MM.1S (cell line): ENCODE data around the gene TBRG4.
A peak's percentile ranks its signal among the peaks of the same experiment; 100 is the strongest.

Experiments
- DNase-seq: peaks from one replicate; pipeline ENCODE4 v3.0.0-alpha.2; 2015
- H2AFZ ChIP-seq: fragments of 300-600 bp; sonication (generic); 2 replicates; pipeline ENCODE4 v1.6.0; 2016; ENCODE audit warnings: antibody characterized with exemption, low read length
- H3F3A ChIP-seq: fragments of 300-600 bp; sonication (generic); 2 replicates; pipeline ENCODE4 v1.6.1; 2016; ENCODE audit warnings: mild to moderate bottlenecking, antibody characterized with exemption, low read length, moderate library complexity, mixed read lengths; ENCODE audit not compliant: insufficient read depth
- H3K27ac ChIP-seq: fragments of 300-600 bp; sonication (generic); 2 replicates; pipeline ENCODE4 v1.5.1; 2016; ENCODE audit warnings: mild to moderate bottlenecking, low read length
- H3K27me3 ChIP-seq: fragments of 300-600 bp; sonication (generic); replicated peaks from 2 replicates; pipeline ENCODE4 v1.6.0; 2016; ENCODE audit warnings: low read length; ENCODE audit not compliant: insufficient read depth
- H3K36me3 ChIP-seq: fragments of 300-600 bp; sonication (generic); replicated peaks from 2 replicates; pipeline ENCODE4 v1.6.1; 2016; ENCODE audit warnings: mild to moderate bottlenecking, low read length, mixed read lengths; ENCODE audit not compliant: insufficient read depth
- H3K4me1 ChIP-seq: fragments of 300-600 bp; sonication (generic); 2 replicates; pipeline ENCODE4 v1.6.1; 2016; ENCODE audit warnings: low read length, mixed read lengths
- H3K4me2 ChIP-seq: fragments of 300-600 bp; sonication (generic); 2 replicates; pipeline ENCODE4 v1.6.0; 2016; ENCODE audit warnings: low read depth, low read length
- H3K4me3 ChIP-seq: fragments of 300-600 bp; sonication (generic); 2 replicates; pipeline ENCODE4 v1.5.1; 2016; ENCODE audit warnings: low read length, mixed read lengths
- H3K79me2 ChIP-seq: fragments of 300-600 bp; sonication (generic); 2 replicates; pipeline ENCODE4 v1.6.1; 2016; ENCODE audit warnings: mixed run types, low read length, mixed read lengths
- H3K9ac ChIP-seq: fragments of 300-600 bp; sonication (generic); 2 replicates; pipeline ENCODE4 v1.6.1; 2016; ENCODE audit warnings: low read length, mixed read lengths
- H3K9me2 ChIP-seq: fragments of 300-600 bp; sonication (generic); replicated peaks from 2 replicates; pipeline ENCODE4 v1.6.1; 2016; ENCODE audit warnings: mild to moderate bottlenecking, low read length, mixed read lengths; ENCODE audit not compliant: insufficient read depth
- H3K9me3 ChIP-seq: fragments of 300-600 bp; sonication (generic); replicated peaks from 2 replicates; pipeline ENCODE4 v1.6.1; 2016; ENCODE audit warnings: mild to moderate bottlenecking, low read length, mixed read lengths; ENCODE audit not compliant: insufficient read depth
- H4K20me1 ChIP-seq: fragments of 300-600 bp; sonication (generic); 2 replicates; pipeline ENCODE4 v1.6.1; 2016; ENCODE audit warnings: mild to moderate bottlenecking, low read length, moderate library complexity, mixed read lengths; ENCODE audit not compliant: insufficient read depth
- EZH2 ChIP-seq: fragments of 300-600 bp; sonication (generic); optimal IDR thresholded peaks from 2 replicates; pipeline ENCODE3; 2017; ENCODE audit warnings: low read depth, mild to moderate bottlenecking, antibody characterized with exemption, low read length, mixed read lengths
- EZH2phosphoT487 ChIP-seq: fragments of 300-600 bp; sonication (generic); IDR thresholded peaks from 2 replicates; pipeline ENCODE4 v1.6.1; 2018; ENCODE audit warnings: antibody characterized with exemption, low read length
- TF ChIP-seq, protein P1 (sequence below): fragments of 300-600 bp; sonication (generic); IDR thresholded peaks from 2 replicates; pipeline ENCODE4 v1.5.1; 2016; ENCODE audit warnings: antibody characterized with exemption, low read length, mixed read lengths

The TBRG4 gene

GRCh38 chr7:45147858-45148652 is 36.6 kb upstream of the TBRG4 start:
- no peaks in the 10 kb centered on the region for H3K79me2 ChIP-seq
- H3K9ac ChIP-seq = no peak overlapping the region
- no peak overlapping the region for H3K27ac ChIP-seq
- no peak for DNase-seq
- H3K4me1 ChIP-seq = no peaks in the 10 kb centered on the region
- TF ChIP-seq, protein P1, sequence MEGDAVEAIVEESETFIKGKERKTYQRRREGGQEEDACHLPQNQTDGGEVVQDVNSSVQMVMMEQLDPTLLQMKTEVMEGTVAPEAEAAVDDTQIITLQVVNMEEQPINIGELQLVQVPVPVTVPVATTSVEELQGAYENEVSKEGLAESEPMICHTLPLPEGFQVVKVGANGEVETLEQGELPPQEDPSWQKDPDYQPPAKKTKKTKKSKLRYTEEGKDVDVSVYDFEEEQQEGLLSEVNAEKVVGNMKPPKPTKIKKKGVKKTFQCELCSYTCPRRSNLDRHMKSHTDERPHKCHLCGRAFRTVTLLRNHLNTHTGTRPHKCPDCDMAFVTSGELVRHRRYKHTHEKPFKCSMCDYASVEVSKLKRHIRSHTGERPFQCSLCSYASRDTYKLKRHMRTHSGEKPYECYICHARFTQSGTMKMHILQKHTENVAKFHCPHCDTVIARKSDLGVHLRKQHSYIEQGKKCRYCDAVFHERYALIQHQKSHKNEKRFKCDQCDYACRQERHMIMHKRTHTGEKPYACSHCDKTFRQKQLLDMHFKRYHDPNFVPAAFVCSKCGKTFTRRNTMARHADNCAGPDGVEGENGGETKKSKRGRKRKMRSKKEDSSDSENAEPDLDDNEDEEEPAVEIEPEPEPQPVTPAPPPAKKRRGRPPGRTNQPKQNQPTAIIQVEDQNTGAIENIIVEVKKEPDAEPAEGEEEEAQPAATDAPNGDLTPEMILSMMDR = no peak
- TF ChIP-seq EZH2 = no peak
- TF ChIP-seq EZH2phosphoT487 = no peak
- H3K4me3 ChIP-seq = no peak overlapping the region
- H3K9me3 ChIP-seq = no peaks in the 10 kb centered on the region
- H3F3A ChIP-seq = no peaks in the 10 kb centered on the region
- H4K20me1 ChIP-seq = no peaks in the 10 kb centered on the region
- no peaks in the 10 kb centered on the region for H3K27me3 ChIP-seq
- H3K36me3 ChIP-seq = no peaks in the 10 kb centered on the region
- no peak overlapping the region for H3K4me2 ChIP-seq
- no peak overlapping the region for H2AFZ ChIP-seq
- no peaks in the 10 kb centered on the region for H3K9me2 ChIP-seq

DNA sequence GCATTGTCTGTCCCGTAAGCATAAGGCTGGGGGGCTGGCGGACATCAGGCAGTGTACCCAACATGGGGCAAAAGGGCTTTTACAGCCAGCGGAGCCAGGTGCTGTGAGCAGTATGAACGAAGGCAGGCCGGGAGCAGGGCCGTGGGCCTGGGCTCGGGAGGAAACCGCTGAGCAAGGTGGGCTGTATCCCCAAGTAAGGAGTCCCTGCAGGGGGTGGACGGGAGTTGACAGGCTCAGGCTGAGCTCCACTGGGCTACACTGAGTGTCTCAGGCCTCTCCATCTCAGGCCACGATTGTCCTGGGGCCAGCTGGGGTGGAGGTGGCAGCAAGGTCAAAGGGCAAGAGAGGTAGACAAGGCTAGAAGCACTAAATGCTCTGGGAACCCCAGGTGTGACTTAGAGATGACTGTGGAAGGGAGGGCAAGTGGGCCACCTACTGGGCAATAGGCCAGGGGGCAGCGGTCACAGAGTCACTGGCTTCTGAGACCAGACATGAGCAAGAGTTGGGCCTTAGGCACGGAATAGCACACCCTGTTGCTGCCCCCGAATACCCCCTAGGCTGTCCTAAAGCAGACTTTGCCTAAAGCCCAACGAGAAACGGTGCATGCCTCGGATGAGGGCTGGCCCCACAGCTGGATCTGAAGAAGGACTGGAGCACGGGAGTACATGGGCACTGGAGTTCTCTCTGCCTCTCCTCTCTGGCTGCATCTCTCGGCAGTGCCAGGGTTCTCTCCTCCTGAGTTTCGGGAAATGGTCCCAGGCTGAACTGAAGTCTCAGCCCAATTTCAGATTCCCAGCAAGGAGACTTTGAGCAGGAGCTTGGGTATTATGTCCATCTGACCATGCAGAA is 35.3 kb upstream of the TBRG4 start:
- H3K9ac ChIP-seq = no peak overlapping the region
- no peak for TF ChIP-seq EZH2
- TF ChIP-seq, protein P1 = peak; percentile 9; the same call in 1 of the 2 replicates
- no peak overlapping the region for H3K4me3 ChIP-seq
- H3K79me2 ChIP-seq = no peaks in the 10 kb centered on the region
- H3K9me2 ChIP-seq = no peaks in the 10 kb centered on the region
- no peak overlapping the region for H2AFZ ChIP-seq
- H3F3A ChIP-seq = no peaks in the 10 kb centered on the region
- H3K36me3 ChIP-seq = no peaks in the 10 kb centered on the region
- no peaks in the 10 kb centered on the region for H4K20me1 ChIP-seq
- H3K27me3 ChIP-seq = no peaks in the 10 kb centered on the region
- no peak overlapping the region for H3K4me2 ChIP-seq
- H3K4me1 ChIP-seq = no peaks in the 10 kb centered on the region
- no peak for DNase-seq
- H3K9me3 ChIP-seq = no peaks in the 10 kb centered on the region
- H3K27ac ChIP-seq = no peak overlapping the region

GRCh38 chr7:45145881-45146280 is 34.4 kb upstream of the TBRG4 start:
- Histone ChIP-seq H3K4me2 (no peak overlapping the region), H3K4me1 (no peaks in the 10 kb centered on the region), H3K9me3 (no peaks in the 10 kb centered on the region), H3K27me3 (no peaks in the 10 kb centered on the region), H3K9ac (no peak overlapping the region), H3K9me2 (no peaks in the 10 kb centered on the region), H3K4me3 (no peak overlapping the region), H3F3A (no peaks in the 10 kb centered on the region), H3K36me3 (no peaks in the 10 kb centered on the region), H4K20me1 (no peaks in the 10 kb centered on the region), H2AFZ (no peak overlapping the region), H3K27ac (no peak overlapping the region), H3K79me2 (no peaks in the 10 kb centered on the region)
- TF ChIP-seq, protein P1 = no peak
- TF ChIP-seq EZH2phosphoT487 = no peak
- no peak for TF ChIP-seq EZH2
- no peak for DNase-seq
